Stimulated activated CD8-positive, alpha-beta memory T cell treated with anti-CD3 and anti-CD28 coated beads, Interleukin-4, amount 100 ng/mL, for 48 hours (primary cell): ENCODE results near the gene CERS1.
"Not testable (repeated sequence)": the region's sequence is repeated elsewhere in the genome, so short reads cannot be mapped to it uniquely, and the experiment has no call there.

Source experiments
- DNase-seq: peaks from one replicate; pipeline ENCODE4 v3.0.0-alpha.2; 2020

Gene CERS1

GRCh38 chr19:18919086-18919899, 23.3 kb upstream of the CERS1 start, which contains the start of the genes COPE and DDX49:
Gene COPE, minus strand, starts transcription at chr19:18919387. Its CDS starts 39 bp downstream, at chr19:18919348.
Gene DDX49, plus strand, starts transcription at chr19:18919715. Its CDS starts 27 bp downstream, at chr19:18919742.
- peak; percentile 99 for DNase-seq

GRCh38 chr19:18917593-18917992, 21.6 kb upstream of the CERS1 start:
- not testable (repeated sequence) for DNase-seq

GRCh38 chr19:18915639-18916038, 19.7 kb upstream of the CERS1 start:
- peak; percentile 58 for DNase-seq

DNA sequence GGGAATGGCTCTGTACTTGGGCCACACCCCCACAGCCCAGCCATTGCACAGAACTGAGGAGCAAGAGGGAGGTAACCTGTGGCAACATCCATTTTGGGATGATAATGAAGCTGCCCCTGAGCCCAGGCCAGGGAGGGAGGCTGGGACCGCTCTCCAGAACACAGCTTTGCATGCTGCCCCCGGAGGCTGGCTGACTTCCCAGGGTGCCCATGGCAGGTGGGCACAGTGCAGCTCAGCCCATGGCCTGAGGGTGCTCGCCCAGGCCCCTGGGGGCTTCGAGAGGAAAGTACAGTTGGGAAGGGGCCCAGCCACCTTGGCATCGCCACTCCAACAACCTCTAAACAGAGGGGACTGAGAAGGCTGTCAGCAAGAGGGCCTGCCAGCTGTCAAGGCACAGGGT, 17.5 kb upstream of the CERS1 start:
- DNase-seq = no peak

DNA sequence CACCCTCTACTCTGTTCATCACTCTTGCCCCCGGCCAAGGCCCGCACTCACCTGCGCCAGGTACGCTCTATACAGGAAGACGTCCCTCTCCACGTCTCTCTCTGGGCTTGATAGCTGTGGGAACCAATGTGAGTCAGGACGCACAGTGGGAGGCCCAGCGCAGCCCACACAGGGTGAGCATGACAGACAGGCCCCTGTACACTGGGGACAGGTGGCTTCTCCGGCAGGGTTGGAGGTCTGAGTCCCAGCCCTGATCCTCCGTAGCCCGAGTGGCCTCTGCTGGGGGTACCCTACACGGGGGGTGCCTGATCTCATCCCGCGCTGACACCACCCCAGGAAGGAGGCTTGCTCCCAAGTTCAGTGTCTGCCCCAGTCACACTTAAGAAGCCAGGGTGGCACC, 17.0 kb upstream of the CERS1 start:
- DNase-seq = no peak

- DNase-seq = no peak
These were observed 15.0 kb upstream of the CERS1 start for GRCh38 chr19:18910801-18911436.

DNA sequence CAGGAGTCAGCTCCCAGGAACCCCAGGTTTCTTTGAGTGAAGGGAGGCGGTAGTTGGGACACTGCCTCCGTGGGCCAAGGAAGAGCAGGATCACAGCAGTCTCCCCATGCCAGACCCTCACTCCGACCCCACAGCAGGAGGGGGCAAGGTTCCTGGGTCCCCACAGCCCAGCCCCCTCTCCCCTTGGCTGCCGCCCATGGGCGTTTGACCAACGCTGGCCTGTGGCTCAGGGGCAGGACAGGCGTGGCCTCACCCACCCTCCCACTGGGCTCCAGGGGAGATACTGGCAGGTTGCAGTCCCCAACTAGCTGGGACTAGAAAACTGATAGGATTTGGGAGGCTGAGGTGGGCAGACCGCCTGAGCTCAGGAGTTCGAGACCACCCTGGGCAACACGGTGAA, 14.1 kb upstream of the CERS1 start:
- DNase-seq = no peak

GRCh38 chr19:18908917-18909619, 13.1 kb upstream of the CERS1 start:
- no peak for DNase-seq

DNA sequence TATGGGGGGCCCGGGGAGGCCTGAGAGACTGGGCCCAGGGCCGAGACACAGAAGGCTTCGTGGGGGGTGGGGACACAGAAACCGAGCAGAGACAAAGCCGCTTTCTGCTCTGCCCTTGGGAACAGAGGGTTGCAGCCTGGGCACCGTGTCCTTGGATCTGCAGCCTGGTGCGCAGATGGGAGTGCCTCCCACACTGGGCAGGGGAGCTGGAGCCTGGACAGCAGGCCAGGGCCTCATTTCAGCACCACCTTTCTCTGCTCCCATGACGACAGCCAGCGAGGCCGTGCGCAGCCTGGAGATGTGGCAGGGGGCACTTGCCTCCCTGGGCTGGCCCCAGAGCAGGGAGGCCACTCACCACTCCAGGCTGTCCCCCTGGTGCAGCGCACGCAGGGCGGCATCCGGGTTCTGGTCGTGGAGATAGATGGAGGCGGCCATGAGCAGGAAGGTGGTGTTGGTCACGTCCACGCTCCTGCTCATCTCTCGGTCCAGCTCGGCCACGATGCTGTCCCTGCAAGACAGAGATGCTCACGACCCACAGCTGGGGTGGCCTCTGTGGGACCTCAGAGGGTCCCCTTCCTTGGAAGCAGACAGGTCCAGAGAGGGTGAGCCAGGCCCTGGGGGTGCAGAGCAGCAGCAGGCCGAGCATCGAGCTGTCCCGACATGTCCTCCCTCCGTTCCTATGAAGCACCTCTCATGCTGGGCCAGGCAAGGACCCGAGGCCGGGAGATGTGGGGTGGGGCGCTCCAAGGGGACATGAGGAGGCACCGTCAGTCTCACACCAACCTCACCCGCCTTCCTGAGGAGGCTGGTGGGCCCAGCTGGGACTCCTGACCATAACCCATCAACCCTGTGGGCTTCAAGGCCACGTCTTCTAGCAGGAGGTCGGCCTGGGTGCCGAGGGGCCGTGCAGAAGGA, 10.9 kb upstream of the CERS1 start:
- DNase-seq = no peak

DNA sequence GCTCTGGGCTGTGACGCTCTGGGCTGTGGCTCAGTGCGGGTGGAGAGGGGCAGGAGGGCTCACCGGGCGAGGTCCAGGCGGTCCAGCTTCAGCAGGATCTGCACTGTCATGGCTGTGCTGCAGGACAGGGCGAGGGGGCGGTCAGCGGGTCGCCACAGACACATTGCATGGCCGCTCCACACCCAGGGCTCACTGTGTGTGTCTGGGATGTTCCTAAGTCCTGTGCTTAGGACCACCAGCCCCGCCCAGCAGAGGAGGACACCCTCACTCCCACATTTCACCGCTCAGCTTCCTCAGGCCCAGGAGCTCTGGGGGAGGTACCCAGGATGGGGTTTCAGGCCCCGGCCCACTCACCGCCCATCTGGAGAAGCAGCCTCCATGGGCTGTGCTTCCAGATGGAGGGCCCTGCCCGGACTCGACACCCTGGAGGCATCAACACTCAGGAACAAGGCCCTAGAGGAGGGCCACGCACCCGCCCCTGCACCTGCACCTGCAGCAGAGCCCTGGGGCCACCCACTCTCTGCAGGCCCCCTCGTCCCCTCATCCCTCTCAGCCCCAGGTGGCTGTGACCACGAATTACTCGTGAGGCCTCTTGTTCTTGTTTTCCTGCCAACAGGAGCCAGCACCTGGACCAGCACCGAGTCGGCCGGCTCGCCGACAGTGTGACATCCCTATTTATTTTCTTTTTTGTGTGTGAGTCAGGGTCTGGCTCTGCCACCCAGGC, 9.7 kb upstream of the CERS1 start:
- DNase-seq = no peak

DNA sequence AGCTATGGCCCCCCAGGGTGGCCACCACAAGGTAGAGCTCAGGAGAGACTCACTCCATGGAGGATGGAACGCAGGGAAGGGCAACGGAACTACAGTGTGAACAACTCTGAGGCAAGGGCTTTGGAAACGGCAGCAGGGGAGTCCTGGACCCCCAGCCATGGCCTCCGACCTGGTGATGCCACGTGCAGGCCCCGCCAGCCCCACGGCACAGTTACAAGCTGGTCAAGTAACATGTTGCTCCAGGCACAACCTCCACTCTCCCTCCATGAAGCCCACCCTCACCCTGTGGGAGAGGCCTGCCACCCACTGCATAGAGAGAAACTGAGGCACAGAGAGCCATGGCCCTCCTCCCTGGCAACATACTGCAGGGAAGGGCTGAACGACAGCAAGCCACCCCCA, 9.1 kb upstream of the CERS1 start:
- no peak for DNase-seq

DNA sequence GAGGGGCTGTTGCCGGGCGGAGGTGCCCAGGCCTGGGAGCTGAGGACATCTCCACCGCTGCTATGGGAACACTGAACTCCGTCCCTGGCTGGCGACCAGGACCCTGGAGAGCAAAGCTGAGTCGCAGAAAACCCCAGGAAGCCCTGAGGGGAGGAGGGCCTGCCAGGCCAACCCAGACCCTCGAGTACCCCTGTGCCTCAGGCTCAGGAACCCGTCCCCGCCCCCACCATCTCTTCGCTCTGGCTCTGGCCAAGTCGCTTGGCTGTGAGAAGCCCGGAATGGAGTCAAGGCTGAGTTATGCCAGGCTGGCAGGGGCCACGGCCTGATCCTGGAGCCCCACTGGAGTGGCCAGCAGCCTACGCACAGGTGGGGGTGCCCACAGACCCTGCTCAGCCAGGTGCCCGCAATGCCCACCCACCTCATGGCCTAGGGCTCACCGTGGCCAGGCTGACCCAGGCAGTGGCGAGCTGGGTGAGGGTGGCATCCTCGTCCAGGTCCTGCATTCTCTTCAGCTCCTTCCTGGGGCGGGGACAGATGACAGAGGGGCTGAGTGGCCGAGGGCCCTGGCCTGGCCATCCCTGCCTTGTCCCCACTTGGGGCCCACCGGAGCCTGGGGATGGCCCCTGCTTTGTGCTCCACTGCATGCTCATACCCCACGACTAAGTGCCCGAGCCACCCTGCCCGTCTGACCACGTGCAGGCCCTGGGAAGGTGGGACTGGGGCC, 8.5 kb upstream of the CERS1 start:
- DNase-seq = no peak

GRCh38 chr19:18903156-18904037, 7.4 kb upstream of the CERS1 start:
- DNase-seq = no peak

DNA sequence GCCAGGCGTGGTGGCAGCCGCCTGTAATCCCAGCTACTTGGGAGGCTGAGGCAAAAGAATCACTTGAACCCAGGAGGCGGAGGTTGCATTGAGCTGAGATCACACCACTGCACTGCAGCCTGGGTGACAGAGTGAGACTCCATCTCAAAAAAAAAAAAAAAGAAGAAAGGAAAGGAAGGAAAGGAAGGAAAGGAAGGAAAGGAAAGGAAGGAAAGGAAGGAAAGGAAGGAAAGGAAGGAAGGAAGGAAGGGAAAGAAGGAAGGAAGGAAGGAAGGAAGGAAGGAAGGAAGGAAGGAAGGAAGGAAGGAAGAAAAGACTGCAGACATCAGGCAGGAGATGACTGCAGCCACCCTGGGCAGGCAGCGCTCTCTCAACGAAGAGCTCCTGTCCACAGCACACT, 6.6 kb upstream of the CERS1 start:
- not testable (repeated sequence) for DNase-seq

DNA sequence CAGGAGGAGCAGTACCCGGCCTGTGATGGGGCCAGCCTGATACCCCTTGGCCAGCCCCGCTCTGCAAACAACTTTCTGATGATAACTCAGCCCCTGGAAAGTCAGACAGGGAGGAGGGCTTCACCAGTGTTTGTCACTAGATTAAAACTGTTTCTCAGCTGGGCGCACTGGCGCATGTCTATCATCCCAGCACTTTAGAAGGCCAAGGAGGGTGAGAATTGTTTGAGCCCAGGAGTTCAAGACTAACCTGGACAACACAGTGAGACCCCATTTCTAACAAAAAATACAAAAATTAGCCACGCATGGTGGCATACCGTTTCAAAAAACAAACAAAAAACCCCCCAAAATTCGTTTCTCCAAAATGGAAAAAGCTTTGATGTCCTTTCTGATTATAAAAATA, 5.5 kb upstream of the CERS1 start:
- DNase-seq = no peak

GRCh38 chr19:18900700-18901481, 4.9 kb upstream of the CERS1 start:
- DNase-seq = no peak

GRCh38 chr19:18899624-18900560, 3.9 kb upstream of the CERS1 start:
- no peak for DNase-seq
